ENCODE measurements around the gene ARF3. TPM values are rescaled to one million over a fixed set of nuclear protein-coding genes. Genes with fewer than 3 reads are reported as not detected.
A peak's percentile ranks its signal among the peaks of the same experiment; 100 is the strongest.

The ARF3 gene
- total and polyA plus RNA-seq, 2 donors from 2014 or later = 111 to 229 TPM

GRCh38 chr12:48972213-48972951 lies 15.1 kb upstream of the ARF3 start:
- FAIRE-seq (no peak), DNase-seq (no peak)
- Histone ChIP-seq H3K36me3 (ENCODE audit: control insufficient read depth in 2 of 3, insufficient read depth in 3 of 3, low read length in 3 of 3) (no peaks in the 10 kb centered on the region), H3K27ac (ENCODE audit: low read depth in 2 of 2, low read length in 2 of 2) (no peak overlapping the region), H3K4me1 (ENCODE audit: control insufficient read depth in 2 of 3, insufficient read depth in 2 of 3, low read depth in 1 of 3, low read length in 3 of 3) (peaks cover 0 to 10% (median 2%) of the 10 kb centered on the region in 3 donors), H3K9ac (ENCODE audit: low read length in 3 of 3) (no peak overlapping the region), H3K9me3 (ENCODE audit: control insufficient read depth in 2 of 3, insufficient read depth in 1 of 3, low read length in 3 of 3) (no peaks in the 10 kb centered on the region), H3K27me3 (ENCODE audit: control insufficient read depth, insufficient read depth, low read length) (peaks cover 45% of the 10 kb centered on the region), H3K4me3 (ENCODE audit: low read length in 3 of 3) (no peak overlapping the region)
- no peak for TF ChIP-seq CTCF (IDR thresholded peaks at IDR 0.05; ENCODE audit: borderline replicate concordance, extremely low read depth, insufficient read depth)
- intact Hi-C loops (cut with DNase I) = no loop called here

GRCh38 chr12:48970702-48971334 lies 13.5 kb upstream of the ARF3 start:
- Histone ChIP-seq H3K9ac (ENCODE audit: low read length in 3 of 3) (no peak overlapping the region), H3K27ac (ENCODE audit: low read depth in 2 of 2, low read length in 2 of 2) (no peak overlapping the region), H3K36me3 (ENCODE audit: control insufficient read depth in 2 of 3, insufficient read depth in 3 of 3, low read length in 3 of 3) (no peaks in the 10 kb centered on the region), H3K4me3 (ENCODE audit: low read length in 3 of 3) (peak overlapping the region in 1 of 3 donors; percentile 20), H3K9me3 (ENCODE audit: control insufficient read depth in 2 of 3, insufficient read depth in 1 of 3, low read length in 3 of 3) (no peaks in the 10 kb centered on the region), H3K4me1 (ENCODE audit: control insufficient read depth in 2 of 3, insufficient read depth in 2 of 3, low read depth in 1 of 3, low read length in 3 of 3) (peaks cover 0 to 10% (median 2%) of the 10 kb centered on the region in 3 donors), H3K27me3 (ENCODE audit: control insufficient read depth, insufficient read depth, low read length) (peaks cover 42% of the 10 kb centered on the region)
- TF ChIP-seq CTCF (IDR thresholded peaks at IDR 0.05; ENCODE audit: borderline replicate concordance, extremely low read depth, insufficient read depth) = no peak
- intact Hi-C loops (cut with DNase I) = no loop called here
- DNase-seq (no peak), FAIRE-seq (no peak)

GRCh38 chr12:48969833-48970701 lies 12.8 kb upstream of the ARF3 start:
- DNase-seq (peak in 4 of 5 donors; percentile 43 to 66 (median 58)), FAIRE-seq (no peak)
- no peak overlapping the region for H3K4me3 ChIP-seq (ENCODE audit: low read length in 3 of 3)
- intact Hi-C loops (cut with DNase I) = no loop called here
- H3K9ac ChIP-seq (ENCODE audit: low read length in 3 of 3) = no peak overlapping the region
- peaks cover 42% of the 10 kb centered on the region for H3K27me3 ChIP-seq (ENCODE audit: control insufficient read depth, insufficient read depth, low read length)
- no peak for TF ChIP-seq CTCF (IDR thresholded peaks at IDR 0.05; ENCODE audit: borderline replicate concordance, extremely low read depth, insufficient read depth)
- H3K36me3 ChIP-seq (ENCODE audit: control insufficient read depth in 2 of 3, insufficient read depth in 3 of 3, low read length in 3 of 3) = no peaks in the 10 kb centered on the region
- peaks cover 0 to 10% (median 2%) of the 10 kb centered on the region in 3 donors for H3K4me1 ChIP-seq (ENCODE audit: control insufficient read depth in 2 of 3, insufficient read depth in 2 of 3, low read depth in 1 of 3, low read length in 3 of 3)
- H3K9me3 ChIP-seq (ENCODE audit: control insufficient read depth in 2 of 3, insufficient read depth in 1 of 3, low read length in 3 of 3) = no peaks in the 10 kb centered on the region
- H3K27ac ChIP-seq (ENCODE audit: low read depth in 2 of 2, low read length in 2 of 2) = no peak overlapping the region
